Inflammatory macrophage treated with lipopolysaccharide for 1 hour (primary cell): Measurements from ENCODE around the gene SLC16A12.
"Not testable (repeated sequence)": the region's sequence is repeated elsewhere in the genome, so short reads cannot be mapped to it uniquely, and the experiment has no call there.

ENCODE experiments used
- DNase-seq, 2 donors: peaks; one replicate each; pipeline ENCODE4 v3.0.0-alpha.2; 2020 to 2022

SLC16A12 gene

DNA sequence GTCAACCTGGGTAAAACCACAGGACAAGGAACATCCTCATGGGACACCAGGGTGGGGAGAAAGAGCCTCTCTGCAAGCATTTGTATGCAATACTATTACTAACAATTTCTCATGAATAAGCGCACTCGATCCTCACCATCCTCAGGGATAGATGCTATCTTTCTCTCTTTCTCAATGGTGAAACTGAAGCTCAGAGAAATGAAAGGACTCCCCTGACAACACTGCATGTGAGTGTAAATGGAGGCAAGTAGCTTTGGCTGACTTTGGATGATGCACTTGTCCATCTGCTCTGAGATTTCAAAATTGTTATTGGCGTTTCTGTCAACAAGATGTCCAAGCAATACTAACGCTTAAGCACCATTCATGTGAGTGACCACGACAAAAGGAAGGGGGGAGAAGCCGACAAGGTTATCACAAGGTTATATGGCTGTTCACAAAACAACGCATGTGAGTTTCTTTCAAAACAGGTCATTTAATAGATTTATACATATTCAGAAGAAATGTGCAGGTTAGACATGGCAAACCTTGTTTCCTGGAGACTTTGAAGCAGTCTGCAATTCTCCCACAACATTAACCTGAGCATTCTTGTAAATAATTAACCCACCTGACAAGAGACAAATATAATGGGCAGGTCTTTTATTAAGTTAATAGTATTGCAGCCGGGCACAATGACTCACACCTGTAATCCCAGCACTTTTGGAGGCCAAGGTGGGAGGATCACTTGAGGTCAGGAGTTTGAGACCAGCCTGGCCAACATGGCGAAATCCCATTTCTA is 67.0 kb downstream of the SLC16A12 start:
- DNase-seq: no peak

GRCh38 chr10:89466599-89467035 is 68.8 kb downstream of the SLC16A12 start:
- peak; percentile 27 to 40 for DNase-seq

DNA sequence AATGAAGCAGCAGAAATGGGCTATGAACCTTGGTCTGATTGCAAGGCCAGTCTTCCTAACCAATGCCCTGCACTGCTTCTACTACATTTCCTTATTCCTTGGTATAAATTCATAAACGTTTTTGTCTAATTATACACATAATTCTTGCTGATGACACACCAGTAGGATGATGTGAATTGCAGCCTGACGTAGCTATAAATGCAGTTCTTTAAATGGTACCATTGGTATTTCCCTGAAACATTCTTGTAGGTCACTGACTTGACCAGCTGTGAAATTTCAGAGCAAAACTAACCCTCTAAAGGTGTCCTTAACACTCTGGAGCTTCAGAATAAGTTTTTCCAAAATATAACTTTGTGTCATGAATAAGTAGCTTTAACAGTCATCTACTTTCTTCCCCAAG is 70.2 kb downstream of the SLC16A12 start:
- DNase-seq: no peak

- no peak for DNase-seq
Observed at GRCh38 chr10:89463846-89464537, 71.4 kb downstream of the SLC16A12 start.

GRCh38 chr10:89458784-89459183 is 76.6 kb downstream of the SLC16A12 start:
- DNase-seq: no peak

DNA sequence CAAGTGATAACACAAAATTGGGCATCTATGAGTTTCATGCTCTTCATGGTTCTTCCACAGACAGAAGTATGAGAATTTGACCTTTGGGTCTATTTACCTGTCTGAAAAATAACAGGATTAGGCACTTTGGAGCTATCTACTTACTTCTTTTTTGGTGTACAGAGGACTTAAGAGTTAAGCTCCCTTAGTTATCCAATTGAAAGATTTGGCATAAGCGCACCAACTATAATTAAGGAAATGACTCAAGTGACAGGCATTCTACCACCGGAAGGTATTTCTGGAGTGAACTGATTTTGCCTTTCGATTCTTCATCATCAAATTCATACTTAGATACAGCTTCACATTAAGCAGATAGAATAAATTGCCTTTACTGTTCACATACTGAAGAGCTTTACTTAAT is 77.1 kb downstream of the SLC16A12 start:
- DNase-seq: no peak

DNA sequence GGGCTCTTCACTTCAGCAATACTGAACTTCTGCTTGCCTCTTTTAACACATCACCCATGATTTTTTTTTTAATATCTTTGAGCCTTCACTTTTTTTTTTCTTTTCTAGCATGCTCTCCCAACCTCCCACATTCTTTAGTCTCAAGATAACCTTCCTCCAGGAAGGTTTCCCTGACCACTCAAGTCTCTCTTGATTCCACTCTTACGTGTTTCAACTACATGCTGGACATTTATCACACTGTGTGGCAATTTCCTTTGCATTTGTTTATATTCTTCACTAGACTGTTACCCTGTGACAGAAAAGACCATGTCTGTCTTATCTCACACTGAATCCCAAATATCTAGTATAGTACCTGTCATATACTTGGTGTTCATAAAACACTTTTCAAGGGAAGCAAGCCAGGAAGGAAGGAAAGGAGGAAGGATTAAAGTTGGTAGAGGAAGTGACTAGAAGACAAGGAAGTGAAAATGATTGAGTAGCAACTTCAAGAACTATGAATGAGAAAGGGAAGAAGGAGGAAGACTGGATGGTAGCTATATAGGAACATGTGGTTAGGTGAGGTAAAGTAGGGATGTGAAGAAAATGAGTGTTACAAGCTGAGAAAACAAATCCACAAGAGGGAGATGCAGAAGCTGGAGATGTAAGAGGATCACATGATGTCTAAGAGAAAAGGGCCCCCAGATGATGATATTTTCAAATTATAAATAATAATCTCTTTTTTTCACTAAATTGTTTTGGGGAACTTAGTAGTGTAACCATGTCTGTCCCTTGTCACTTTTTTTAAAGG is 80.6 kb downstream of the SLC16A12 start:
- DNase-seq: no peak

GRCh38 chr10:89452193-89452592 is 83.2 kb downstream of the SLC16A12 start:
- no peak for DNase-seq

DNA sequence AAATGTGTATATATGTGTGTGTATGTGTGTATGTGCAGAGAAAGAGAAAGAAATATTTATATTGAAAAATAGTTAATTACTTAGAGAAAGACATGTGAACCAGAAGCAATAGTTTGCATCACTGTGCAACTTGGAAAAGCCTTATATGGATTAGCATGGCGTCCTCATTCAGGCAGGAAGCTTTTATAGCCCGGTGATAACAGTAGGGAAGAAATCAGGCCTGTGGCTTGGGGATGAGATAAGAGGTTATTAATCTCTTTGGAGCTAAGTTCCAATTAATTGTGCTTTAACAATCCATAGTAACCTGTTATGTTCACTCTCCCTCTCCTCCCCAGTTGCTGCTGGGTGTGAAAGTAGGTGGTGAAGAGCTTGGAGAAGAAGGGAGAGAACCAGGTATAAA is 84.5 kb downstream of the SLC16A12 start:
- no peak for DNase-seq

GRCh38 chr10:89444819-89445218 is 90.6 kb downstream of the SLC16A12 start:
- DNase-seq: not testable (repeated sequence)

DNA sequence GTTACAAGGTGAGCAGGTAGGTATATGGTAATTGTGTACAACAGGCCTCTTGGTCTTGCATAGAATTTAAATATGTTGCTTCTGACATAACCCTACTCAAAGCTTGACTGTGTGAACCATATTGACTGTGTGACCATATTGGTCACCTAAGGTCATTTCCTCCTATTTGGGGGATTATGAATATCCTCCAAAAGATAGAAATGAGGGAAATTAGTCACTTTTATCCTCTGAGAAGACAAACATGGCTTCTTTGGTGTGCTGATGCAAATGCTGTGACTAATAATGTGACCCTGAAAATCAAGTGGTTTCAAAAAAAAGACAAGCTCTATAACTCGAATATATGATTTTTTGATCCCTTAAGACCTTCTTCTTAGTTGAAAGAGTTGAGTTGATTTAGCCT is 93.1 kb downstream of the SLC16A12 start:
- DNase-seq: no peak

DNA sequence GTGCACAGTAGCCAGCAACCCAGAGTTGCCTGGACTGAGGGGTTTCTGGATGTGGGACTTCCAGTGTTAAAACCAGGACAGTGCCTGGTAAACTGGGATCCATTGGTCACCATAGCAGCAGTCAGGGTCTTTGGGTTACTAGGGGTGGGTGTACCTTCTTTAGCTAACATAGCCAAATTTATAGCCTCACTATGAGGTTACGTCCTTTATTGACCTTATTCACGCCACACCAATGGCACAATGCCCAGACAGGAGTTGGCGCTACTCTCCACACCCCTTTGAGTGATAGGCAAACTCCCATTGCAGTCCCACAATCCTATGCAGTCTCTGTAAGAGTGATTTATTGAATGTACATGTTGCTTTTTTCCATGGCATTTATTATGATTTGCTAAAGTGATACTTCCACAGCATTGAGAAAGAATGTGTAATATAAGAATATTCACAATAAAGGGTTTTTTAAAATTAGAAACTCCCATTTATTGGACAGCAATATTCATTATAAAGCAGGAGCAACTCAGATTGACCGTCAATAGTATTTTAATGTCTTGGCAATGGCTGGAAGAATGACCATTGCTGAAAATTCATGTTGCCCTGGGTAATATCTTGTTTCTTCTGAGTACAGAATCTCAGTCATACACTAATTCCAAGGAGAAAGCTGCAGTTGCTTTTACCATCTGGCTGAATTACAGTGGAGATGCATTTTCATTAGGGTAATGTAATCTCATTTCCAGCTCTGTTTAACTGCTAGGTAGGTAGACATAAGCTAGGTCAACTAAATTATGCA is 95.0 kb downstream of the SLC16A12 start:
- DNase-seq: no peak

GRCh38 chr10:89438525-89438924 is 96.9 kb downstream of the SLC16A12 start:
- no peak for DNase-seq

DNA sequence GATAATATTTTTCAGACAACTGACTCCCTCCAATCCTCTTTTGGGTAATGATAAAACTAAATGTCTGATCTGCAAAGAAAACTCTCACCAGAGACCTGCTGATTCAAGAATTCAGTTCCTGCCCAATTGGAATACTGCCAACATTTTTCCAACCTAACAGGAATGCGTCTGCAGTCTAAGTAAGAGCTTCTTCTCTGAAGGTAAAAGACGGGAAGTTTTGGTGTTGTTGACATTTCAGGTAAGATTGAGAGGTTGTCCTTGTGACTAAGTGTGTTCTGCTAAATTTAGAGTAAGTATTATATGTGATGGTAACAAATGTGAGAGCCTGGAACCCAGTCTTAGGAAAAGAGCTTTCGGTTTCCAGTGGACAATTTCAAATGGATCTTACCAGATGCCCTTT is 103.4 kb downstream of the SLC16A12 start:
- DNase-seq: no peak

DNA sequence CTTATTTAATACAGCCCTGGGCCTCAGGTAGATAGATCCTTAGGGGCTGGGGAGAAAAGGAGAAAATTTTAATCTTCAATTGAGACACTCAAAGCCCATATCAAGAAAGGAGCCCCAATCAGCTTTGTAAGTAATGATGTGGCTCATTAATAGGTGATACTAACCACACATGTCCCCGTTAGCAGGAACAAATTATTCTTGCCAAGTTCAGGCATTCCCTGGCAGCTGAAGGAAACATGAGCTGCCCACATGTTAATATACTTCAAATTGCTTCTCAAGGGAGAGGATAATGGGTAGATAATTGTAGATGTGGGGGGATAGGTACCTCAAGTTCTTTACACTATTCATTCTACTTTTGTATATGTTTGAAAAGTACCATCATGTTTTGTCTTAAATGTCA is 106.5 kb downstream of the SLC16A12 start:
- DNase-seq: no peak

DNA sequence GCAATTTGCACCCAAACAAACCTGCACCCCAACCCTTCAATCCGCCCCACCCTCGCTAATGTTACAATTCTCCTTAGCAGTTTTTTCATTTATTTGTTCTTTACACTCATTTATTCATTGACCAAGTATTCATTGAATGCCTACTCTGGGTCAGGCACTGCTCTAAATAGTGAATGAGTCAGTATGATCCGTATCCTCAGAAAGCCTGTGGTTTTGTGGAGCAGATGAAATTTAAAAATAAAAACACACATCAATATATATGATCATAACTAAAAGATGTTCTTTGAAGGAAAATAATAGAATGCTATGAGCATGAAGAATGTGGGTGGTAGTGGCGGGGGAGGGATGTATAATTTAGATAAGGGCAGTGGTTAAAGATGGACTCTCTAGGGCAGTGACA is 107.8 kb downstream of the SLC16A12 start:
- DNase-seq: no peak

DNA sequence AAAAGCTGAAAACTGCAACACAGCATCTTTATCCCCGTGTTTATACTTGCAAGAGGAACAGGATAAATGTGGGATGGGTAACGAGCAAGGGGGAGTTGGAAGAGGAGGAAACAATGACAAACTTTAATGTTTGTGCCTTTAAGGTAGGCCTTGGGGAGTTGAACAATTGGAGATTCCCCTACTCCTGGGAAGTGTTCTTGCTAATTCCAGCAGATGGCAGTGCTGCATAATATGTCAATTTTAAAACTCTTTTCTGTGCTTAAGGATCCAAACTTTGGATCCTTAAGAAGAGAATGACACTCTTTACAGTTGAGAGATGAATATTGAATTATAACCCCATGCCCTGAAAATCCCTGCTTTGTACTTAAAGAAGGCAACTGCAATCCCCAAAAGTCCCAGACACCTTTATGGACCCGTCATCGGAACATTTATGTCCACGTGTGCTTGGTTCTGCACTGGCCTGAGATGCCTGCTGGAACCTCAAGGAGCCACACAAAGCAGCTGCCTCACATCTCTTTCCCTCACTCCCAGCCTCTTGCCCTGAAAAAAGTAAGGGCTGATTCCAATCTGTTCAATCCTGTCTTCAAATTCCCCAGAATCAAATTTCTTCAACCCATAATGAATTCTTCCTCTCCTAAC is 109.0 kb downstream of the SLC16A12 start:
- DNase-seq: peak; percentile 29 to 77

GRCh38 chr10:89425000-89425399 is 110.4 kb downstream of the SLC16A12 start:
- no peak for DNase-seq

GRCh38 chr10:89421018-89421476 is 114.3 kb downstream of the SLC16A12 start:
- no peak for DNase-seq

DNA sequence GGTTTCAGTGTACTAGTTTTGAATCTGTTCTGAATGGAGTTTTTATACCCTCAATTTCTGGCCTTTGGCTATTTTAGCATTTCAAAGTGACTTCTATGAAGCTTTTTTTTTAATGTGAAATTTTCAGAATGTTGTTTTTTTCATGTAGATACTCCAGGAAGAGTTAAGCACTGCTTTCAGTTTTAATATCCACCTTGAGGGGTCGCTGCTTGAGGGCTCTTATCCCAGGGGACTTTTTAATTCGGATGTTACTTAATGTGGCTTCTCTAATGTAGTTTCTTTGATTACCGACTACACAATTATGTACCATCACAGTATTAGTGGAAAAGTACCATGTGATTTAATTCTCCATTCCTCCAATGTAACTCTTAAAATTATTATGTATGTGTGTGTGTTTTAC is 115.8 kb downstream of the SLC16A12 start:
- peak in 1 of 2 donors; percentile 36 for DNase-seq

DNA sequence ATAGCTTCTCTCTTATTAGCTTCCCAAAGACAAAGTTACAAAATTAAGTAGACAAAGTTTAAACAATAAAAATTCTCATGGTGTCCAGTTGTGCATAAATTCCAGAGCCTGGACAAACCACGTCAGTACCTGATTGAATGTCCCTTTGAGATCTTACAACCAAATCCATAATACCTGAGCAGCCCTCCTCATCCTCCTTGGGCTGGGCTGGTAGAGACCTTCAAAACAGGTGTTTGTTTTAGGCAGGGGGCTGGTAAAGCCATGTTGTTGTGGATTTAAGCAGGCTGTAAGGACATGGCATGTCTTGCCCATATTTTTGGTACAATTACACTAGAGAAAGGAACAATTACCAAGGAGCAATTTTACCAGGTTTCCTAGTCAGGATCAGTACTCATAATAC is 118.9 kb downstream of the SLC16A12 start:
- no peak for DNase-seq
